Neural cell (in vitro differentiated cells): ENCODE results near the gene PNKD. TPM values are rescaled to one million over a fixed set of nuclear protein-coding genes. Genes with fewer than 3 reads are reported as not detected.

Source experiments
- H2AFZ ChIP-seq: fragments of 200-600, 300-800 bp; sonication (generic), shearing (Covaris generic); 2 replicates; pipeline ENCODE4 v1.6.0; 2014; ENCODE audit warnings: low read depth, mild to moderate bottlenecking, antibody characterized with exemption, low read length, moderate library complexity
- H3F3A ChIP-seq: fragments of 200-600 bp; shearing (Covaris generic); 2 replicates; pipeline ENCODE4 v1.6.1; 2016; ENCODE audit warnings: mild to moderate bottlenecking, moderate library complexity, mixed read lengths, antibody characterized with exemption, low read length; ENCODE audit not compliant: insufficient read depth, poor library complexity, severe bottlenecking
- H3K27ac ChIP-seq: fragments of 200-600, 300-800 bp; sonication (generic), shearing (Covaris generic); 2 replicates; pipeline ENCODE4 v1.5.1; 2014; ENCODE audit warnings: mild to moderate bottlenecking, low read length, moderate library complexity
- H3K27me3 ChIP-seq: fragments of 300-800, 200-600 bp; sonication (generic), shearing (Covaris generic); 2 replicates; pipeline ENCODE4 v1.6.0; 2014; ENCODE audit warnings: mild to moderate bottlenecking, low read depth, low read length, moderate library complexity; ENCODE audit not compliant: insufficient read depth
- H3K36me3 ChIP-seq: fragments of 300-800, 200-600 bp; sonication (generic), shearing (Covaris generic); 2 replicates; pipeline ENCODE4 v1.5.1; 2014; ENCODE audit warnings: mild to moderate bottlenecking, antibody characterized with exemption, low read length, moderate library complexity; ENCODE audit not compliant: insufficient read depth
- H3K4me2 ChIP-seq: fragments of 300-800, 200-600 bp; sonication (generic), shearing (Covaris generic); 2 replicates; pipeline ENCODE4 v1.6.0; 2014; ENCODE audit warnings: mild to moderate bottlenecking, low read length
- H3K4me3 ChIP-seq: fragments of 300-800, 200-600 bp; sonication (generic), shearing (Covaris generic); 2 replicates; pipeline ENCODE4 v1.5.1; 2014; ENCODE audit warnings: mild to moderate bottlenecking, low read length, moderate library complexity
- H3K79me2 ChIP-seq: fragments of 200-600 bp; shearing (Covaris generic); replicated peaks from 2 replicates; pipeline ENCODE4 v1.6.0; 2014; ENCODE audit warnings: mild to moderate bottlenecking, low read length, moderate library complexity; ENCODE audit not compliant: insufficient read depth
- H3K9ac ChIP-seq: fragments of 300-800, 200-600 bp; sonication (generic), shearing (Covaris generic); 2 replicates; pipeline ENCODE4 v1.6.1; 2016; ENCODE audit warnings: mild to moderate bottlenecking, low read length, mixed read lengths
- H3K9me2 ChIP-seq: fragments of 200-600 bp; shearing (Covaris generic); 2 replicates; pipeline ENCODE4 v1.6.1; 2016; ENCODE audit warnings: mild to moderate bottlenecking, low read length, mixed read lengths; ENCODE audit not compliant: insufficient read depth
- H3K9me3 ChIP-seq: fragments of 200-600, 300-800 bp; sonication (generic), shearing (Covaris generic); 2 replicates; pipeline ENCODE4 v1.6.1; 2016; ENCODE audit warnings: mild to moderate bottlenecking, mixed run types, low read length, moderate library complexity, mixed read lengths
- H4K20me1 ChIP-seq: fragments of 200-600 bp; shearing (Covaris generic); 2 replicates; pipeline ENCODE4 v1.6.1; 2016; ENCODE audit warnings: mild to moderate bottlenecking, mixed run types; ENCODE audit not compliant: insufficient read depth
- CTCF ChIP-seq: fragments of 450-650 bp; IDR thresholded peaks from 2 replicates; pipeline ENCODE4 v1.5.1; 2014; ENCODE audit warnings: antibody characterized with exemption, mild to moderate bottlenecking, moderate library complexity; ENCODE audit not compliant: poor library complexity, severe bottlenecking
- EP300 ChIP-seq: fragments of 450-650 bp; conservative IDR thresholded peaks from 2 replicates; pipeline ENCODE4 v1.6.1; 2014; ENCODE audit warnings: antibody characterized with exemption, mild to moderate bottlenecking, moderate library complexity; ENCODE audit not compliant: poor library complexity, severe bottlenecking
- EZH2 ChIP-seq: fragments of 200-600, 300-800 bp; shearing (Covaris generic), sonication (generic); IDR thresholded peaks from 2 replicates; pipeline ENCODE4 v1.6.1; 2014; ENCODE audit warnings: antibody characterized with exemption, low read length, borderline replicate concordance, mild to moderate bottlenecking; ENCODE audit not compliant: insufficient read depth, poor library complexity, severe bottlenecking
- MXI1 ChIP-seq: fragments of 450-650 bp; conservative IDR thresholded peaks from 2 replicates; pipeline ENCODE4 v1.6.1; 2014; ENCODE audit warnings: antibody characterized with exemption, mild to moderate bottlenecking; ENCODE audit not compliant: poor library complexity, severe bottlenecking
- POLR2AphosphoS5 ChIP-seq: IDR thresholded peaks from 2 replicates; pipeline ENCODE4 v1.6.1; 2012
- RAD21 ChIP-seq: fragments of 450-650 bp; conservative IDR thresholded peaks from 2 replicates; pipeline ENCODE4 v1.6.1; 2014; ENCODE audit warnings: antibody characterized with exemption, mild to moderate bottlenecking, moderate library complexity
- REST ChIP-seq: IDR thresholded peaks from 2 replicates; pipeline ENCODE4 v1.6.1; 2012; ENCODE audit warnings: borderline replicate concordance
- SMC3 ChIP-seq: fragments of 450-650 bp; conservative IDR thresholded peaks from 2 replicates; pipeline ENCODE4 v1.6.1; 2014; ENCODE audit warnings: antibody characterized with exemption, mild to moderate bottlenecking, moderate library complexity; ENCODE audit not compliant: poor library complexity
- TAF1 ChIP-seq: IDR thresholded peaks from 2 replicates; pipeline ENCODE4 v1.6.1; 2012; ENCODE audit warnings: low read depth
- polyA plus RNA-seq: library from polyadenylated mRNA; depleted of rRNA; stranded (reverse); fragments of >200 nt; gene quantifications from 2 replicates; pipeline ENCODE4 v1.2.3, GENCODE V29; 2014

The PNKD gene
- polyA plus RNA-seq, 1 donor from 2014 or later: 59.7 TPM

DNA sequence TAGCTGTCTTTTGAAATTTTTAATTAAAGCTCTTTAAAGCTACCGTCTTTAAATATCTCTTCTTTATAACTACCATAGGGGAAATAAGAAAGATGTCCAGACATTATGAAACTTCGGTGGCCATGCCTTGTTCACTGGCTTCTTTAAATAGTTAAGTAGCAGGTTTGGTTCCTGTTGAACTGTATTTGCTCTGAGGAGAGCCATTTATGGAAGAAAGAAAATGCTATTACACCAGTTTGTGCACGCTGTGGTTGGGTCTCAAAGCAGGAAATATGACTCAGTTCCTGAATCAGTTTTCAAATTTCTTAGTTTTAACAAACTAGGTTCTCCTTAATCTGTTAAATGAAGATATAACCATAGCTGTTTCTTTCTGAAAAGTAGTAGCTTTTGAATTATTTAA is 41.1 kb upstream of the PNKD start:
- no peaks in the 10 kb centered on the region for H3K9me2 ChIP-seq
- H3K4me2 ChIP-seq: no peak overlapping the region
- H3K36me3 ChIP-seq: peaks cover 3% of the 10 kb centered on the region
- H3K9ac ChIP-seq: no peak overlapping the region
- TF ChIP-seq POLR2AphosphoS5: no peak
- TF ChIP-seq REST: no peak
- TF ChIP-seq EZH2: no peak
- TF ChIP-seq EP300: no peak
- no peak for TF ChIP-seq CTCF
- TF ChIP-seq RAD21: no peak
- no peak overlapping the region for H3K27ac ChIP-seq
- H3K27me3 ChIP-seq: no peaks in the 10 kb centered on the region
- H3K4me3 ChIP-seq: no peak overlapping the region
- H3K79me2 ChIP-seq: peaks cover 7% of the 10 kb centered on the region
- H4K20me1 ChIP-seq: no peaks in the 10 kb centered on the region
- no peak overlapping the region for H2AFZ ChIP-seq
- no peaks in the 10 kb centered on the region for H3F3A ChIP-seq
- H3K9me3 ChIP-seq: no peaks in the 10 kb centered on the region

GRCh38 chr2:218229851-218230250 is 40.5 kb upstream of the PNKD start:
- Histone ChIP-seq H3K36me3 (peaks cover 9% of the 10 kb centered on the region), H3K79me2 (peaks cover 4% of the 10 kb centered on the region), H3K27ac (no peak overlapping the region)

More at GRCh38 chr2:218229851-218230250, 40.5 kb upstream of the PNKD start:
- Histone ChIP-seq H3F3A (no peaks in the 10 kb centered on the region), H3K9me3 (no peaks in the 10 kb centered on the region), H3K27me3 (no peaks in the 10 kb centered on the region), H3K4me2 (no peak overlapping the region), H3K9ac (no peak overlapping the region), H3K4me3 (no peak overlapping the region), H4K20me1 (no peaks in the 10 kb centered on the region), H3K9me2 (no peaks in the 10 kb centered on the region), H2AFZ (no peak overlapping the region)
- no peak for TF ChIP-seq RAD21
- TF ChIP-seq SMC3: no peak
- no peak for TF ChIP-seq TAF1
- no peak for TF ChIP-seq EP300
- no peak for TF ChIP-seq EZH2
- TF ChIP-seq REST: no peak
- no peak for TF ChIP-seq POLR2AphosphoS5
- no peak for TF ChIP-seq CTCF
- no peak for TF ChIP-seq MXI1
